Upper lobe of right lung (tissue), 1 donor: ENCODE measurements around the gene CD300E. TPM values are rescaled to one million over a fixed set of nuclear protein-coding genes. Genes with fewer than 3 reads are reported as not detected.

ENCODE experiments used
- ATAC-seq: fragments of 200-7000 bp; cut with Tn5 transposase; one replicate; pipeline ENCODE4 v1.9.1; 2020; ENCODE audit warnings: mild to moderate bottlenecking, moderate library complexity
- DNase-seq: peaks from one replicate; pipeline ENCODE4 v3.0.0-alpha.2; 2020
- H3K27ac ChIP-seq: fragments of 200-600 bp; one replicate; pipeline ENCODE4 v1.8.0; 2022
- H3K27me3 ChIP-seq: fragments of 200-600 bp; one replicate; pipeline ENCODE4 v1.8.0; 2022; ENCODE audit warnings: mild to moderate bottlenecking
- H3K36me3 ChIP-seq: fragments of 200-600 bp; one replicate; pipeline ENCODE4 v1.8.0; 2022
- H3K4me1 ChIP-seq: fragments of 200-600 bp; one replicate; pipeline ENCODE4 v1.8.0; 2022
- H3K4me3 ChIP-seq: fragments of 200-600 bp; one replicate; pipeline ENCODE4 v1.8.0; 2022; ENCODE audit warnings: mild to moderate bottlenecking
- H3K9me3 ChIP-seq: fragments of 200-600 bp; one replicate; pipeline ENCODE4 v1.8.0; 2022
- CTCF ChIP-seq: fragments of 200-600 bp; IDR thresholded peaks from one replicate; pipeline ENCODE4 v1.8.0; 2022; ENCODE audit warnings: antibody characterized with exemption
- intact Hi-C: fragments of 100-400 bp; cut with DNase I; formaldehyde crosslinking; loops from one replicate; pipeline ENCODE4 v1.11.0; 2022
- total RNA-seq: library from RNA; stranded (reverse); fragmentation: NEBNext Ultra II Directional; extraction: Animal tissue kit (Norgen Biotek cat#: 25700); gene quantifications from one replicate; pipeline ENCODE4 v1.2.1, GENCODE V29; 2021
- donor health status: DM: no; HTN: yes; CAD: no; lungs with severe emphysema.

CD300E gene
- total RNA-seq, 1 donor from 2014 or later, result 6.5 TPM

- no peaks in the 10 kb centered on the region for H3K9me3 ChIP-seq
- H3K27me3 ChIP-seq, result no peaks in the 10 kb centered on the region
- no peaks in the 10 kb centered on the region for H3K36me3 ChIP-seq
- no peak for DNase-seq
- no peak overlapping the region for H3K4me3 ChIP-seq
- H3K27ac ChIP-seq, result no peak overlapping the region
- no peak for ATAC-seq
- H3K4me1 ChIP-seq, result peaks cover 7% of the 10 kb centered on the region
- no peak for TF ChIP-seq CTCF
- intact Hi-C loops, result no loop called here
Measured at GRCh38 chr17:74568106-74568873, 55.2 kb downstream of the CD300E start.

DNA sequence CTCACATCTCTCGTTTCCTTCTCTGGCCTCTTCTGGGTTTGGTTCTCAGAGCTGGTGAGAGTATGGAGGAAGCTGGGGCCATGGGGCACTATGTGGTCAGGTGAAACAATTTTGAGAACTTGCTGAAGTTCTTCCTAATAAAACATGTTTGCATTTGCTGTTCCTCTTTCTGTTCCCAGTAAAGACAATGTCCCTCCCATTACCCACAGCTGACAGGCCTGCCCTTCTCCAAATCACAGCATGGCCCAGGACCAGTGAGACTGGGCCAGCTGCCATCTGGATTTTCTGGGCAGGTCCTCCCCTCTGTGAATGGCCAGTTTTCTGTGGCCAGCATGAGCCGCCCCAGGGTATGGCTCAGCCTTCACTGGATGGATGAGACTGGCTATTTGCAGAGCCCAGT is 56.1 kb downstream of the CD300E start, which contains the start of gene CD300H:
Gene CD300H (minus strand): TSS at position 113 of the 400 bp plus-strand sequence.
- H3K4me1 ChIP-seq, result peaks cover 7% of the 10 kb centered on the region
- no peak within 1 kb of the TSS for H3K27ac ChIP-seq
- no peaks in the 10 kb centered on the region for H3K27me3 ChIP-seq
- DNase-seq (no peak), ATAC-seq (peak; percentile 45)
- no peaks in the 10 kb centered on the region for H3K9me3 ChIP-seq
- H3K4me3 ChIP-seq, result no peak within 1 kb of the TSS
- TF ChIP-seq CTCF, result no peak
- intact Hi-C loops, result no loop called here
- no peaks in the 10 kb centered on the region for H3K36me3 ChIP-seq

DNA sequence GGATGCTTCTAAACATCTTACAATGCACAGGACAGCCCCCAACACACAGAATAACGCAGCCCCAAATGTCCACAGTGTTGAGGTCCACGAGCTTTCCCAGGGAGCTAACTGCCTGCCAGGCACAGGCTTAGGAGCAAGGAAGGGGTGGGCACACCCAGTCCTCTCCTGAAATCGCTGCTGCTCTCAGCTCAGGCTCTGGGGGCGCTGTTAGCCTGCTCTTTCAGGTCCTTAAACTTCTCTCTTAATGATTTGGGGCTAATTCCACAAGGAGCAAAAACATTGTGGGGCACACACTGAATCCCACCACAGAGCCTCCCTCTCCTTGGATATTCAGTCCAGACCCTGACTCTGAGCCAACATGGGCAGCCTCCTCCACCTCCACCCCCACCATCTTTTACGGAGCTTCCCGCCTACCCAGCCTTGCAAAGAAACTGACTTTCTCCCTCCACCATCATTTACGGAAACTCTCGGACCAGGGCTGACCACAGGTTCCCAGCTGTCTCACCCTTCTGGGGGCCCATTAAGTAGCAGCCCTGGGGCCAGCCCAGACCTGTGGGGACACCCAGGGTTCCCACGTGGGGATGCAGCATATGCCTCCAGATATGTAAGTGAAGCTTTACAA is 57.3 kb downstream of the CD300E start:
- peaks cover 7% of the 10 kb centered on the region for H3K4me1 ChIP-seq
- no peak overlapping the region for H3K4me3 ChIP-seq
- TF ChIP-seq CTCF, result peak; percentile 55
- no peak overlapping the region for H3K27ac ChIP-seq
- ATAC-seq, result peak; percentile 47
- intact Hi-C loops, result no loop called here
- no peaks in the 10 kb centered on the region for H3K36me3 ChIP-seq
- DNase-seq, result no peak
- H3K27me3 ChIP-seq, result no peaks in the 10 kb centered on the region
- H3K9me3 ChIP-seq, result no peaks in the 10 kb centered on the region

DNA sequence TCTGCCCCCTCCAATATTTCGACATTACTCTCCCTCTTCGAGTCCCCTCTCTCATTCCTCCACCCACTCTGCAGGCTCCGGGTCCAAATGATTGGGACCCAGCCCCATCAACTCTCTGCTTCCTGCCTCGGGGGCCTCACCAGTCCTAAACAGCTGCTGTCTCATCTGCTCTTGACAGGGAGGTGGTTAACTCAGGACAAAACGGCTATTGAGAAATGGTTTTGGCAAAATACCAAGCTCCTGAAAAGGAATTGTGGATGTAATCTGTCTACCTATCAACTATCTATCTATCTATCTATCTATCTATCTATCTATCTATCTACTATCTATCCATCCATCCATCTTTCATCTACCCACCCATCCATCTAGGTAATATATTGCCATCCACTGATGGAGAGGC is 58.4 kb downstream of the CD300E start:
- intact Hi-C loops, result no loop called here
- no peaks in the 10 kb centered on the region for H3K36me3 ChIP-seq
- H3K27me3 ChIP-seq, result no peaks in the 10 kb centered on the region
- TF ChIP-seq CTCF, result no peak
- ATAC-seq (no peak), DNase-seq (no peak)
- no peak overlapping the region for H3K4me3 ChIP-seq
- H3K27ac ChIP-seq, result no peak overlapping the region
- no peaks in the 10 kb centered on the region for H3K9me3 ChIP-seq
- H3K4me1 ChIP-seq, result peaks cover 7% of the 10 kb centered on the region

DNA sequence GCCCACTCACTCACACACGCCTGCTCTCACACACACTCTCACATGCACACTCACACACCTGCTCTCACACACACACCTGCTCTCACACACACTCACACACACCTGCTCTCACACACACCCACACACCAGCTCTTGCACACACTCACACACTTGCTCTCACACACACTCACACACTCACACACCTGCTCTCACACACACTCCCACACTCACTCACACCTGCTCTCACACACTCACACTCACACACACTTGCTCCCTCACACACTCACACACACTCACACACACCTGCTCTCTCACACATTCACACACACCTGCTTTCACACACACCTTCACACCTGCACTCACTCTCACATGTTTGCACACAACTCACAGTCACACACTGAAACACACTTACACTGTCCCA is 60.2 kb downstream of the CD300E start:
- Histone ChIP-seq H3K4me3 (no peak overlapping the region), H3K27me3 (no peaks in the 10 kb centered on the region), H3K27ac (no peak overlapping the region), H3K36me3 (no peaks in the 10 kb centered on the region), H3K9me3 (no peaks in the 10 kb centered on the region), H3K4me1 (peaks cover 7% of the 10 kb centered on the region)
- no peak for TF ChIP-seq CTCF
- no peak for ATAC-seq
- no peak for DNase-seq
- intact Hi-C loops, result no loop called here
